ENCODE results near the gene P3H3.

The P3H3 gene

DNA sequence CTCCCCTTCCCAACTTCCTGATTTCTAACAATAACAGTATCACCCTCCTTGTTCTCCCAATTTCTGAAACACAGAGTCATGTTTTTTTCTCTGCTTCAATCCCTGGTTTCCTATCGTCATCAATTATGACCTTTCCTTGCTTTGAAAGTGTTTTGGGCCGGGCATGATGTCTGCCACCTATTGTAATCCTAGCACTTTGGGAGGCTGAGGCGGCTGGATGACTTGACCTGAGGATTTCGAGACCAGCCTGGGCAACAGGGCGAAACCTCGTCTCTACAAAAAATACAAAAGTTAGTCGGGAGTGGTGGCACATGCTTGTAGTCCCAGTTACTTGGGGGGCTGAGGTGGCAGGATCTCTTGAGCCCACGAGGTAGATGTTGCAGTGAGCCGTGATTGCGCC, 19.2 kb upstream of the P3H3 start:
- no peak for DNase-seq

DNA sequence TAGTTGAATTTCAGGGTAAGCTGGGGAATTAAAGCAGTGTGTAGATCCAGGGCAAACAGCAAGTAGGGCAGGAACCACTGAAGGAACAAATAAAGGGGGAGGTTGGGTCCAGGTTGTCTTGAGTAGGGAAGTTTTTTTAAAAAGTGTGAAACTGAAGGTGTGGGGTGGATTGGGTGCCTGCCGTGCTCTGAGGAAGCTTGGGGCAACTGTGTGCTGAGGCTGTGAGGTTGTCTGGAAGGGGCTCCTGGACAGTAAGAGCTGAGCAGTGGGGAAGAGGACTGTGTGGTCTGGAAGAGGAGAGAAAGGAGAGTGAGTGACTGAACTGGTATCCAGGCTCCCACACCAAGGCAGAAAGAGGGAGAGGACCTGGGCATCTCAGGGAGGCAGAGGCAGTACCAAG, 17.4 kb upstream of the P3H3 start:
- no peak for DNase-seq

GRCh38 chr12:6813363-6813762, 14.8 kb upstream of the P3H3 start:
- DNase-seq, result no peak

DNA sequence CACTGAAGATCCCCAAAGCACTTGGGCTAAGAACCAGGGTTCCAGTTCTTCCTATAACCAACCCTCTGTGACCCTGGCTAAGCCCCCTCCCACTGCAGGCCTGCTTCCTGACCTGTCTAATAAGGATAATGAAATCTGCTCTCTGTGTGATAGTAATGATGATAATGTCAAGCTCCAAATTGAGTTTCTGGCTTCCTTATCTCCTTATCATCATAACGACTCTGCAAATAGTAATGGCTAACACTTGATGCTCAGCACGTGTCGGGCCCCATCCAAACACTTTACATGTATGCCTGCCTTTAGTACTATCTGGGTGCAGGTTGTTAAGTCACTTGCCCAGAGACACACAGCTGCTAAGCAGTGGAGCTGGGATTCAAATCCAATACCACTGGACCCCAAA, 11.6 kb upstream of the P3H3 start:
- no peak for DNase-seq

- no peak for DNase-seq
Measured at GRCh38 chr12:6817098-6817497, 11.1 kb upstream of the P3H3 start.

DNA sequence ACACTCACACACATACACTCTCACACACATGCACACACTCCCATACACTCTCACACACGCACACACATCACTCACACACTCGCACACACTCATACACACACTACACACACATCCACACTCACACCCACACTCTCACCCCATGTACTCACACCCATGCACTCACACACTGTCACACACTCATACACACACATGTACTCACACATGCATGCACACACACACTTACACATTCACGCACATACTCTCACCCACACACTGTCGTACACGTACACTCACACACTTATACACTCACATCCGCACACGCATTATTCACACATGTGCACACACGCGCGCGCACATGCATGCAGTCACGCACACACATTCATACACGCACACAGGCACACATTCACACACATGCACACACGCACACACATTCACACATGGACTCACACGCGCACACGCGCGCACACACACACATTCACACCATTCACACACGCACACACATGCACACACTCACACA, 10.5 kb upstream of the P3H3 start:
- DNase-seq, result no peak

DNA sequence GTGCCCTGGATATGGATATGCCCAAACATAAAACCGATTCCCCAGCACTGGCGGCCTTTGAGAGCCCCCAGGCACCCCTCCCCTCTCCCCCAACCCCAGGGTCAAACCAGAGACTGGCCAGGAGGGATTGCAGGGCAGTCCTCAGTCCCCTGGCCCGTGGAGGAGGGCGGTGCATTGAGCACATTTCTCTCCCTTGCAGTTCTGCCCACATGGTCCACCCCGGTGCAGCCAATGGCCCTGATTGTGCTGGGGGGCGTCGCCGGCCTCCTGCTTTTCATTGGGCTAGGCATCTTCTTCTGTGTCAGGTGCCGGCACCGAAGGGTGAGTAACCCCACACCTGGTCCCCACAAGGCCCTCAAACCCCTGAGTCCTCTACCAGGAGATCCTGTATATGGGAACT, 10.0 kb upstream of the P3H3 start:
- DNase-seq, result no peak

DNA sequence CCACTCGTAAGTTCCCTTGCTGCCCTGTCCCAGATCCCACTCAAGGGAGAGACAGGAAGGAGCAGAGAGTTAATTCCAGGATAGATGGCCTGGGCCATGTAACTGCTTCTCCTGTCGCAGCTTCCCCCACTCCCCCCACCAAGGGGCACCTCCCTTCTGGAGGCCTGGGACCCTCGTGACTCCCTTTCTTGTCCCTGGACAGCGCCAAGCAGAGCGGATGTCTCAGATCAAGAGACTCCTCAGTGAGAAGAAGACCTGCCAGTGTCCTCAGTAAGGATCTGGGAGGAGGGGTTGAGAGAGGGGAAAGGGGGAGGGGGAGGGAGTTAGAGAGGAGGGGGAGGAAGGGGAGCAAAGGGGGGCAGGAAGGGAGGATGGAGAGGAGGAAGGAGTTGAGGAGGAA, 9.6 kb upstream of the P3H3 start:
- no peak for DNase-seq

DNA sequence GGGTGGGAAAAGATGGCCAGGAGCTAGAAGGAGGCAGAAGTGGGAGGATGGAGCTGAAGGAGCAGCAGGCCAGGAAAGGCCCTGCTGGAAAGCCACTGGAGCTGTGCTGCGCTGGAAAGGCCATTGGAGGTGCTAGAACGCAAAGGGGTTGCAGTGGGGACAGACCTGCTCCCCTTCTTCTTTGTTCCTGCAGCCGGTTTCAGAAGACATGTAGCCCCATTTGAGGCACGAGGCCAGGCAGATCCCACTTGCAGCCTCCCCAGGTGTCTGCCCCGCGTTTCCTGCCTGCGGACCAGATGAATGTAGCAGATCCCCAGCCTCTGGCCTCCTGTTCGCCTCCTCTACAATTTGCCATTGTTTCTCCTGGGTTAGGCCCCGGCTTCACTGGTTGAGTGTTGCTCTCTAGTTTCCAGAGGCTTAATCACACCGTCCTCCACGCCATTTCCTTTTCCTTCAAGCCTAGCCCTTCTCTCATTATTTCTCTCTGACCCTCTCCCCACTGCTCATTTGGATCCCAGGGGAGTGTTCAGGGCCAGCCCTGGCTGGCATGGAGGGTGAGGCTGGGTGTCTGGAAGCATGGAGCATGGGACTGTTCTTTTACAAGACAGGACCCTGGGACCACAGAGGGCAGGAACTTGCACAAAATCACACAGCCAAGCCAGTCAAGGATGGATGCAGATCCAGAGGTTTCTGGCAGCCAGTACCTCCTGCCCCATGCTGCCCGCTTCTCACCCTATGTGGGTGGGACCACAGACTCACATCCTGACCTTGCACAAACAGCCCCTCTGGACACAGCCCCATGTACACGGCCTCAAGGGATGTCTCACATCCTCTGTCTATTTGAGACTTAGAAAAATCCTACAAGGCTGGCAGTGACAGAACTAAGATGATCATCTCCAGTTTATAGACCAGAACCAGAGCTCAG, 8.8 kb upstream of the P3H3 start:
- no peak for DNase-seq

- DNase-seq, result no peak
Measured at GRCh38 chr12:6820166-6820565, 8.0 kb upstream of the P3H3 start.

GRCh38 chr12:6821591-6822425, 6.4 kb upstream of the P3H3 start, which contains the start of gene GPR162:
GPR162 (plus strand) TSS chr12:6821821; CDS start chr12:6823899, 2,078 bp downstream.
- DNase-seq, result no peak

GRCh38 chr12:6822426-6823135, 5.6 kb upstream of the P3H3 start:
- DNase-seq, result no peak

- DNase-seq, result no peak
Measured at GRCh38 chr12:6823182-6824084, 4.8 kb upstream of the P3H3 start.

GRCh38 chr12:6824085-6824775, 4.0 kb upstream of the P3H3 start:
- DNase-seq, result no peak

DNA sequence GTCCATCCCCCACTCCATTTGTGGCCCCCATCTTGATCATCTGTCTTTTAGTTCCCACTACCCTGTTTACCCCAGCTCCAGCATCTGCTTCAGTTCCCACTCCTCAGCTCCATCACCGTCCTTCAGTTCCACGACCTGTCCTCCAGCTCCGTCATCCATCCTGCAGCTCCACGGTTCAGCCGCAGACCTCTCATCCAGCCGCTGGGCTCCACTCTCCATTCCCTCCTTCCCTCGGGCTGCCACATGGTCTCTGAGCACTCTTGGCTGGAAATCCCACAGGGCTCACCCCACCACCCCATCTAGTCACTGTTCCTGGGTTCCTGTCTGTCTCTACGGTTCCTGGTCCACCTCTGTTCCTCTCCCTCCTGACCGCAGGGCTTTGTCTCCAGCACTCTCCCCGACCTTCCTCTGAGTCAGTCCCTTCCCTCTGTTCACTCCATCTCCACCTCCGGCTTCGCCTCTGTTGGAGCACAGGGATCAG, 3.3 kb upstream of the P3H3 start:
- no peak for DNase-seq

- no peak for DNase-seq
Measured at GRCh38 chr12:6825398-6826124, 2.6 kb upstream of the P3H3 start.

GRCh38 chr12:6826125-6826733, 2.0 kb upstream of the P3H3 start:
- DNase-seq, result no peak

DNA sequence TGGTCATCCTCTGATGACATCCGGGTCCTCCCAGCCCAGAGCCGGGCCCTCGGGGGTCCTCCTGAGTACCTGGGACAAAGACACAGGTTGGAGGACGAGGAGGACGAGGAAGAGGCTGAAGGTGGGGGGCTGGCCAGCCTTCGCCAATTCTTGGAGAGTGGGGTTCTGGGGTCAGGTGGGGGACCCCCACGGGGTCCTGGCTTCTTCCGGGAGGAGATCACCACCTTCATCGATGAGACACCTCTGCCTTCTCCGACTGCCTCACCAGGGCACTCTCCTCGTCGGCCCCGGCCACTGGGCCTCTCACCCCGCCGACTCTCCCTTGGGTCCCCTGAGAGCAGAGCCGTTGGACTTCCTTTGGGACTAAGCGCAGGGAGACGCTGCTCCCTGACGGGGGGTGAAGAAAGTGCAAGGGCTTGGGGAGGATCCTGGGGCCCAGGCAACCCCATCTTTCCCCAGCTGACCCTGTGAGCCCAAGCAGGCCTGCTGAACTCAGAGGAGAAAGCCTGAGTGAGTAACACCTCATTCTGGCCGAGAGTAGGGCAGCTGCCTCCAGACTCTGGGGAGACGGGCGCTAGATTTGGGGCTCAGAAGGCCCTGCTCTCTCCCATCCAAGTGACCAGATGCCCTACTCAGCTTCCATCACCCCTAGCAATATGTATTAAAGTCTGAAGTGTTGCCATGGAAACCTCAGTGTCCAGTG, 1.3 kb upstream of the P3H3 start:
- DNase-seq, result no peak

- no peak for DNase-seq
Measured at GRCh38 chr12:6827437-6827911, 733 bp upstream of the P3H3 start.

Data from SIG-M5 (cell line).